Measurements from ENCODE around the gene AGBL3. TPM values are rescaled to one million over a fixed set of nuclear protein-coding genes. Genes with fewer than 3 reads are reported as not detected.
A peak's percentile ranks its signal among the peaks of the same experiment; 100 is the strongest.

The AGBL3 gene
- total and polyA plus RNA-seq, 2 experiments from 2014 or later, result 3.2 to 5.6 TPM

GRCh38 chr7:134936893-134937510, 49.3 kb upstream of the AGBL3 start:
- Mint-ChIP-seq H3K9me3 (no peaks in the 10 kb centered on the region), H3K4me1 (peaks cover 14% of the 10 kb centered on the region), H3K4me3 (no peak overlapping the region), H3K27me3 (ENCODE audit: insufficient read depth, low read depth, poor library complexity) (peaks cover 3% of the 10 kb centered on the region), H3K27ac (no peak overlapping the region; the same call in 1 of the 2 replicates), H3K36me3 (ENCODE audit: low read depth) (peaks cover 30% of the 10 kb centered on the region)
- 0 out of 3 replicates have a peak, but pooled peaks have one; percentile 30 for ATAC-seq
- Histone ChIP-seq H3K4me3 (no peak overlapping the region), H3K79me2 (replicated peaks; ENCODE audit: insufficient read depth) (no peaks in the 10 kb centered on the region), H3K27me3 (ENCODE audit: insufficient read depth) (no peaks in the 10 kb centered on the region), H3K36me3 (ENCODE audit: insufficient read depth) (no peaks in the 10 kb centered on the region; the same call in 1 of the 2 replicates), H3K4me2 (no peak overlapping the region), H4K20me1 (replicated peaks; ENCODE audit: insufficient read depth) (no peaks in the 10 kb centered on the region), H3K4me1 (ENCODE audit: insufficient read depth) (no peaks in the 10 kb centered on the region), H3K9me2 (ENCODE audit: insufficient read depth) (no peaks in the 10 kb centered on the region), H2AFZ (no peak overlapping the region), H3F3A (replicated peaks; ENCODE audit: low read depth) (no peaks in the 10 kb centered on the region), H3K27ac (ENCODE audit: low read depth) (no peak overlapping the region)
- peak; percentile 9 for DNase-seq (ENCODE audit: low spot score)
- TF ChIP-seq, protein P1, sequence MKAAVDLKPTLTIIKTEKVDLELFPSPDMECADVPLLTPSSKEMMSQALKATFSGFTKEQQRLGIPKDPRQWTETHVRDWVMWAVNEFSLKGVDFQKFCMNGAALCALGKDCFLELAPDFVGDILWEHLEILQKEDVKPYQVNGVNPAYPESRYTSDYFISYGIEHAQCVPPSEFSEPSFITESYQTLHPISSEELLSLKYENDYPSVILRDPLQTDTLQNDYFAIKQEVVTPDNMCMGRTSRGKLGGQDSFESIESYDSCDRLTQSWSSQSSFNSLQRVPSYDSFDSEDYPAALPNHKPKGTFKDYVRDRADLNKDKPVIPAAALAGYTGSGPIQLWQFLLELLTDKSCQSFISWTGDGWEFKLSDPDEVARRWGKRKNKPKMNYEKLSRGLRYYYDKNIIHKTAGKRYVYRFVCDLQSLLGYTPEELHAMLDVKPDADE (IDR thresholded peaks at IDR 0.05), result no peak
- TF ChIP-seq ZNF114 (CRISPR knock-in tag; IDR thresholded peaks at IDR 0.05) (no peak), NANOG (IDR thresholded peaks at IDR 0.05; ENCODE audit: borderline replicate concordance) (no peak), CREB1 (CRISPR knock-in tag; IDR thresholded peaks at IDR 0.05; ENCODE audit: low read depth) (no peak), ZNF462 (CRISPR knock-in tag; IDR thresholded peaks at IDR 0.05) (no peak), EZH2 (IDR thresholded peaks at IDR 0.05; ENCODE audit: low read depth, unreplicated experiment) (no peak), STAT1 (IDR thresholded peaks at IDR 0.05; ENCODE audit: unreplicated experiment) (no peak), ZNF331 (CRISPR knock-in tag; IDR thresholded peaks at IDR 0.05; ENCODE audit: low read depth) (no peak), POLR2AphosphoS5 (IDR thresholded peaks at IDR 0.05; ENCODE audit: low read depth) (no peak), JUNB (IDR thresholded peaks at IDR 0.05; ENCODE audit: unreplicated experiment) (no peak), CTCF (conservative IDR thresholded peaks at IDR 0.05; ENCODE audit: low read depth in 2 of 2) (no peak)
